NCI-H524 treated with DMSO at 0.1 percent for 48 hours (cell line): ENCODE measurements around the gene RRAGC.
A peak's percentile ranks its signal among the peaks of the same experiment; 100 is the strongest.
"Not testable (repeated sequence)": the region's sequence is repeated elsewhere in the genome, so short reads cannot be mapped to it uniquely, and the experiment has no call there.

ENCODE experiments used
- DNase-seq: peaks from one replicate; lab custom pipeline; 2025; lab: John Stamatoyannopoulos, UW

Gene RRAGC

GRCh38 chr1:38817267-38818174 is 42.1 kb downstream of the RRAGC start:
- DNase-seq: no peak

GRCh38 chr1:38815903-38816627 is 43.5 kb downstream of the RRAGC start:
- DNase-seq: peak; percentile 33

GRCh38 chr1:38814984-38815464 is 44.5 kb downstream of the RRAGC start:
- no peak for DNase-seq

- no peak for DNase-seq
Measured at GRCh38 chr1:38814444-38814983, 45.1 kb downstream of the RRAGC start.

GRCh38 chr1:38812981-38813380 is 46.6 kb downstream of the RRAGC start:
- no peak for DNase-seq

- not testable (repeated sequence) for DNase-seq
Measured at GRCh38 chr1:38811466-38811865, 48.1 kb downstream of the RRAGC start.

GRCh38 chr1:38806090-38806489 is 53.5 kb downstream of the RRAGC start:
- DNase-seq: no peak

GRCh38 chr1:38805036-38805435 is 54.5 kb downstream of the RRAGC start:
- no peak for DNase-seq

- DNase-seq: no peak
Measured at GRCh38 chr1:38804062-38804886, 55.3 kb downstream of the RRAGC start.

- DNase-seq: no peak
Measured at GRCh38 chr1:38803647-38804046, 55.9 kb downstream of the RRAGC start.

GRCh38 chr1:38800720-38801671 is 58.6 kb downstream of the RRAGC start:
- DNase-seq: no peak

GRCh38 chr1:38793299-38793698 is 66.3 kb downstream of the RRAGC start:
- DNase-seq: no peak

- DNase-seq: no peak
Measured at GRCh38 chr1:38791892-38792291, 67.7 kb downstream of the RRAGC start.

GRCh38 chr1:38791164-38791515 is 68.4 kb downstream of the RRAGC start:
- DNase-seq: no peak

GRCh38 chr1:38790422-38791163 is 69.0 kb downstream of the RRAGC start:
- no peak for DNase-seq

GRCh38 chr1:38789498-38790169 is 69.9 kb downstream of the RRAGC start:
- no peak for DNase-seq

- DNase-seq: no peak
Measured at GRCh38 chr1:38788341-38789336, 70.9 kb downstream of the RRAGC start.
